ENCODE measurements around the gene SNRNP25.
"Not testable (repeated sequence)": the region's sequence is repeated elsewhere in the genome, so short reads cannot be mapped to it uniquely, and the experiment has no call there.

Gene SNRNP25

GRCh38 chr16:24151-24550, 29.5 kb upstream of the SNRNP25 start:
- H3K9me3 ChIP-seq (replicated peaks; ENCODE audit: insufficient read depth, low read length); H3K27me3 ChIP-seq (replicated peaks; ENCODE audit: insufficient read depth, low read length); H3K79me2 ChIP-seq (ENCODE audit: low read length); H2AFZ ChIP-seq (ENCODE audit: low read length); H3K27ac ChIP-seq (ENCODE audit: low read length); H3K4me2 ChIP-seq (ENCODE audit: low read depth, low read length); H3K36me3 ChIP-seq (replicated peaks; ENCODE audit: insufficient read depth, low read length); H3K9ac ChIP-seq (ENCODE audit: low read length); H3K4me3 ChIP-seq (ENCODE audit: low read length); H3K4me1 ChIP-seq (ENCODE audit: low read length); H3F3A ChIP-seq (ENCODE audit: insufficient read depth, low read length); DNase-seq; H3K9me2 ChIP-seq (replicated peaks; ENCODE audit: insufficient read depth, low read length); H4K20me1 ChIP-seq (ENCODE audit: insufficient read depth, low read length): not testable (repeated sequence)

DNA sequence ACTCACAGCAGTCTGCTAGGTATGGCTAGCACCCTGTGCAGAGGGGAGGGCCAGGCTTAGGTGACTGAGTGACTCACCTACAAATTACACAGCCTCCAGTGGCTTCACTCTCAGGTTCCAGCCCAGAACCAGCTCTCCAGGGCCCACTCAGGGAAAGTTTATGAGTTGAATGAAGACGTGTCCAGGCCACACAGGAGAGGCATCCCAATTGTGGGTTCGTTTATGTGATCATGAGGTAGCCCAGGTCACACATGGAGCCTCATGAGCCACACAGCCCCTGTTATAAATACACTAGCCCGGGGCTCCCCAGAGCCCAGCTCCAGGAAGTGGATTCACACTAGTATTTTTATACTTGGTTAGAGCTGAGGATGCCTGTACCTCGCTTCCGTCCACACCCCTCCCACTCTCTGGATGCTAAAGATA, 27.7 kb upstream of the SNRNP25 start:
- H3F3A ChIP-seq (ENCODE audit: insufficient read depth, low read length); H3K27ac ChIP-seq (ENCODE audit: low read length); H3K4me2 ChIP-seq (ENCODE audit: low read depth, low read length); H2AFZ ChIP-seq (ENCODE audit: low read length); H3K27me3 ChIP-seq (replicated peaks; ENCODE audit: insufficient read depth, low read length); H3K79me2 ChIP-seq (ENCODE audit: low read length); H3K9ac ChIP-seq (ENCODE audit: low read length); DNase-seq; H3K4me3 ChIP-seq (ENCODE audit: low read length); H3K9me3 ChIP-seq (replicated peaks; ENCODE audit: insufficient read depth, low read length); H3K9me2 ChIP-seq (replicated peaks; ENCODE audit: insufficient read depth, low read length); H3K4me1 ChIP-seq (ENCODE audit: low read length); H4K20me1 ChIP-seq (ENCODE audit: insufficient read depth, low read length); H3K36me3 ChIP-seq (replicated peaks; ENCODE audit: insufficient read depth, low read length): not testable (repeated sequence)

DNA sequence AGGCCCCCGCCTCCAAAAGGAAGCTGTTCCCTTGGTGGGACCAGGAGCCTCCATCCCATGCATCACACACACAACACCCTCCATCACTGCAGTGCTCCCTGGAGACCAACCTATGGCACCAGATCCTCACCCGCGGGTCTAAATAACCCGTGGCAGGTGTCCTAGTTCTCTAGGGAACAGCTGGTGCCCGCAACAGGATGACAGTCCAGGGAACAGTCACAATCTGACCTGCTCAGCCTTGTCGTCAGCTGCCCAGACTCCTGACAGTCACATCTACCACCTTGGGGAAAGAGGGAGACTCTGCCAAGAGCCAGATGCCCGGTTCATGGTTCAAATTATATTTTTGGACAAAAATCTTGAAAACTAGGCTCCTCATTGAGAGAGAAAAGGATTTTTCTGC, 23.0 kb upstream of the SNRNP25 start:
- H3K27me3 ChIP-seq (replicated peaks; ENCODE audit: insufficient read depth, low read length); H3K9ac ChIP-seq (ENCODE audit: low read length); H2AFZ ChIP-seq (ENCODE audit: low read length); H3K36me3 ChIP-seq (replicated peaks; ENCODE audit: insufficient read depth, low read length); H3K4me1 ChIP-seq (ENCODE audit: low read length); H3K27ac ChIP-seq (ENCODE audit: low read length); H3K79me2 ChIP-seq (ENCODE audit: low read length); H4K20me1 ChIP-seq (ENCODE audit: insufficient read depth, low read length); H3F3A ChIP-seq (ENCODE audit: insufficient read depth, low read length); H3K4me2 ChIP-seq (ENCODE audit: low read depth, low read length); DNase-seq; H3K9me3 ChIP-seq (replicated peaks; ENCODE audit: insufficient read depth, low read length); H3K9me2 ChIP-seq (replicated peaks; ENCODE audit: insufficient read depth, low read length); H3K4me3 ChIP-seq (ENCODE audit: low read length): not testable (repeated sequence)

- H3K4me3 ChIP-seq (ENCODE audit: low read length); H3K9me3 ChIP-seq (replicated peaks; ENCODE audit: insufficient read depth, low read length); H2AFZ ChIP-seq (ENCODE audit: low read length); H3K9me2 ChIP-seq (replicated peaks; ENCODE audit: insufficient read depth, low read length); H4K20me1 ChIP-seq (ENCODE audit: insufficient read depth, low read length); H3K79me2 ChIP-seq (ENCODE audit: low read length); DNase-seq; H3K9ac ChIP-seq (ENCODE audit: low read length); H3K4me1 ChIP-seq (ENCODE audit: low read length); H3K27me3 ChIP-seq (replicated peaks; ENCODE audit: insufficient read depth, low read length); H3K36me3 ChIP-seq (replicated peaks; ENCODE audit: insufficient read depth, low read length); H3F3A ChIP-seq (ENCODE audit: insufficient read depth, low read length); H3K27ac ChIP-seq (ENCODE audit: low read length); H3K4me2 ChIP-seq (ENCODE audit: low read depth, low read length): not testable (repeated sequence)
These were observed 20.3 kb upstream of the SNRNP25 start for GRCh38 chr16:33154-33876.

DNA sequence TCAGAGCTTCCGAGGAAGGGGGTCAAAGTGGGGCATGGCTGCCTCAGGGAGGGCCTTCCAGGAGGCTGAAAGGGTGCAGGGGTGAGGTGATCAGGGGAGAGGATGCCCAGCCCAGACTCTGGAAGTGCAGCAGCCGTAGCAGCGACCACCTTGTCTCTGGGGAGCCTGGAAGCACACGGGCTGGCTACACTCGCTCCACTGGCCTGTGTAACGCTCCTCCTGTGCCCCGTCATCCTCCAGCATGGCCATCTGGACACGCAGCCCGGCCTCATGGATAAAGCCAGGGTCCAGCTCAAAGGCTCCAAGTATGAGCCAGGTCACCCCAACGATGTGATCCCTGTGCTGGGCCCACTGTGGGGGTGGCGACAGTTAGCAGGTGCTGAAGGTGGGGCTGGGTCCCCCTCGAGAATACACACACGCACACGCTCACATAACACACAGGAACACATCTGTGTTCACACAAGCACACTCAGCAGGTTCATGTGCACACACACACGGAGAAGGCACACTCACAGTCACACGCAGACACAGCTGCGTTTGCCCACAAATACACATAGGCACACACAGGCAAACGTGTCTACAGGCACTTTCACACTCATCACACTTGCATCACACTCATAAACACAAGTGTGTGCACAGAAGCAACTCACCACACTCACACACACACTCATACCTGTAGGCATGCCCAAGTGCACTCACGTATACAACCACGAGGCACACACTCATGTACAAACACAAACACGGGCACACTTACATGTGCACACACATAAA, 19.6 kb upstream of the SNRNP25 start:
- H3K36me3 ChIP-seq (replicated peaks; ENCODE audit: insufficient read depth, low read length) = no peaks in the 10 kb centered on the region
- H3K79me2 ChIP-seq (ENCODE audit: low read length) = no peaks in the 10 kb centered on the region
- H3K4me2 ChIP-seq (ENCODE audit: low read depth, low read length) = no peak overlapping the region
- TF ChIP-seq EZH2phosphoT487 (IDR thresholded peaks at IDR 0.05; ENCODE audit: low read length) (no peak), EZH2 (optimal IDR thresholded peaks at IDR 0.05; ENCODE audit: low read depth, low read length) (no peak)
- TF ChIP-seq, protein P1, sequence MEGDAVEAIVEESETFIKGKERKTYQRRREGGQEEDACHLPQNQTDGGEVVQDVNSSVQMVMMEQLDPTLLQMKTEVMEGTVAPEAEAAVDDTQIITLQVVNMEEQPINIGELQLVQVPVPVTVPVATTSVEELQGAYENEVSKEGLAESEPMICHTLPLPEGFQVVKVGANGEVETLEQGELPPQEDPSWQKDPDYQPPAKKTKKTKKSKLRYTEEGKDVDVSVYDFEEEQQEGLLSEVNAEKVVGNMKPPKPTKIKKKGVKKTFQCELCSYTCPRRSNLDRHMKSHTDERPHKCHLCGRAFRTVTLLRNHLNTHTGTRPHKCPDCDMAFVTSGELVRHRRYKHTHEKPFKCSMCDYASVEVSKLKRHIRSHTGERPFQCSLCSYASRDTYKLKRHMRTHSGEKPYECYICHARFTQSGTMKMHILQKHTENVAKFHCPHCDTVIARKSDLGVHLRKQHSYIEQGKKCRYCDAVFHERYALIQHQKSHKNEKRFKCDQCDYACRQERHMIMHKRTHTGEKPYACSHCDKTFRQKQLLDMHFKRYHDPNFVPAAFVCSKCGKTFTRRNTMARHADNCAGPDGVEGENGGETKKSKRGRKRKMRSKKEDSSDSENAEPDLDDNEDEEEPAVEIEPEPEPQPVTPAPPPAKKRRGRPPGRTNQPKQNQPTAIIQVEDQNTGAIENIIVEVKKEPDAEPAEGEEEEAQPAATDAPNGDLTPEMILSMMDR (IDR thresholded peaks at IDR 0.05; ENCODE audit: low read length) = no peak
- H2AFZ ChIP-seq (ENCODE audit: low read length) = no peak overlapping the region
- no peak overlapping the region for H3K9ac ChIP-seq (ENCODE audit: low read length)
- H3K9me3 ChIP-seq (replicated peaks; ENCODE audit: insufficient read depth, low read length) = no peaks in the 10 kb centered on the region
- no peaks in the 10 kb centered on the region for H4K20me1 ChIP-seq (ENCODE audit: insufficient read depth, low read length)
- H3K9me2 ChIP-seq (replicated peaks; ENCODE audit: insufficient read depth, low read length) = no peaks in the 10 kb centered on the region
- no peak overlapping the region for H3K27ac ChIP-seq (ENCODE audit: low read length)
- H3F3A ChIP-seq (ENCODE audit: insufficient read depth, low read length) = peaks cover 2% of the 10 kb centered on the region; the same call in 1 of the 2 replicates
- no peak overlapping the region for H3K4me3 ChIP-seq (ENCODE audit: low read length)
- no peaks in the 10 kb centered on the region for H3K27me3 ChIP-seq (replicated peaks; ENCODE audit: insufficient read depth, low read length)
- DNase-seq = no peak
- peaks cover 12% of the 10 kb centered on the region for H3K4me1 ChIP-seq (ENCODE audit: low read length)
